ENCODE data around the gene ZNF70. TPM values are rescaled to one million over a fixed set of nuclear protein-coding genes. Genes with fewer than 3 reads are reported as not detected.

Gene ZNF70
- total and polyA plus RNA-seq, 9 of the 15 experiments (the other 6 are each of a cell fraction or from before 2014, with no cell fraction given): 0.14 to 3.3 (median 1.4) TPM

GRCh38 chr22:23713696-23714595 is 37.0 kb downstream of the ZNF70 start:
- FAIRE-seq: no peak
- DNase-seq (ENCODE audit: extremely low read depth in 1 of 4, low spot score in 3 of 4): no peak
- ChIA-PET CTCF (ENCODE audit: low intra/inter-chr PET ratio) (no interaction called here), POLR2A (interaction anchor here (0.7 kb wide), 1 partner anchor 346 kb away, joined by 3 read pairs; no protein-coding TSS in a partner anchor)
- Histone ChIP-seq H3K4me3 (no peak overlapping the region), H4K20me1 (replicated peaks; ENCODE audit: control insufficient read depth, insufficient read depth, low read length) (no peaks in the 10 kb centered on the region), H3K36me3 (ENCODE audit: control insufficient read depth, insufficient read depth, low read length) (peaks cover 54% of the 10 kb centered on the region; the same call in 1 of the 3 replicates), H3K4me2 (ENCODE audit: insufficient read depth, low read length) (no peak overlapping the region), H3K79me2 (ENCODE audit: control insufficient read depth, insufficient read depth, low read length) (peaks cover 19% of the 10 kb centered on the region), H3K9me1 (ENCODE audit: control insufficient read depth, insufficient read depth, low read length) (no peaks in the 10 kb centered on the region), H3K27me3 (ENCODE audit: control insufficient read depth in 2 of 2, insufficient read depth in 2 of 2, low read length in 2 of 2) (no peaks in the 10 kb centered on the region), H3K9me3 (replicated peaks; ENCODE audit: control insufficient read depth, insufficient read depth, low read depth, low read length) (no peaks in the 10 kb centered on the region), H2AFZ (ENCODE audit: low read depth, low read length) (no peak overlapping the region), H3K9ac (ENCODE audit: insufficient read depth in 1 of 2, low read depth in 2 of 2, low read length in 2 of 2) (no peak overlapping the region), H3K27ac (ENCODE audit: extremely low read depth, low read depth, low read length) (no peak overlapping the region), H3K4me1 (replicated peaks in 1 of 2; ENCODE audit: control insufficient read depth in 2 of 2, insufficient read depth in 2 of 2, low read length in 2 of 2) (peaks cover 6 to 25% of the 10 kb centered on the region in 2 experiments; a peak in 4 of 5 replicates)
- in situ Hi-C loops (cut with MboI): no loop called here
- intact Hi-C loops (cut with micrococcal nuclease): no loop called here
- no peak for ATAC-seq
- no peak for TF ChIP-seq CREB3 (tag; conservative IDR thresholded peaks at IDR 0.05; ENCODE audit: low read depth)
- TF ChIP-seq ATF7 (IDR thresholded peaks at IDR 0.05): no peak
- TF ChIP-seq KAT8 (IDR thresholded peaks at IDR 0.05; ENCODE audit: low read depth): no peak
- TF ChIP-seq AFF1 (IDR thresholded peaks at IDR 0.05; ENCODE audit: low read depth in 1 of 2, partially characterized antibody in 2 of 2): no peak
- no peak for TF ChIP-seq BRD4 (IDR thresholded peaks at IDR 0.05)
- TF ChIP-seq RBM22 (IDR thresholded peaks at IDR 0.05; ENCODE audit: low read depth, low read length, poor library complexity, severe bottlenecking): no peak
- WGBS (ENCODE audit: insufficient coverage, low coverage, missing lambda C conversion rate): 89% methylated on average over 13 of the region's 28 CpGs
- no TSS peak for BruUV-seq (replicated peaks)

All from K562 (cell line).